HEK293 (cell line): ENCODE data around the gene GBF1.

Experiments
- CTCF ChIA-PET: fragments of 350-600 bp; formaldehyde crosslinking; extraction: SDS; loops from one replicate; lab custom pipeline; 2021; ENCODE audit warnings: antibody characterized with exemption; lab: Yijun Ruan, JAX
- POLR2A ChIA-PET: fragments of 300-600 bp; formaldehyde crosslinking; extraction: SDS; loops from one replicate; lab custom pipeline; 2020; ENCODE audit warnings: antibody characterized with exemption, inconsistent platforms; lab: Yijun Ruan, JAX
- H3K27ac ChIP-seq: fragments of 200-500 bp; sonication (Bioruptor generic); 2 replicates; pipeline ENCODE4 v1.5.1; 2014; ENCODE audit warnings: low read depth, low read length, control low read depth, inconsistent platforms; ENCODE audit errors: extremely low read depth
- H3K36me3 ChIP-seq, 2 experiments: fragments of 200-500 bp in 1 of 2; sonication (Bioruptor generic) in 1 of 2; 1 replicate in 1 of 2; 2 replicates in 1 of 2; pipeline ENCODE4 v1.5.1; 2014 to 2017; ENCODE audit warnings: inconsistent platforms in 2 of 2, low read length in 2 of 2; ENCODE audit not compliant: control insufficient read depth in 2 of 2, insufficient read depth in 1 of 2
- H3K4me1 ChIP-seq: fragments of 200-500 bp; sonication (Bioruptor generic); 2 replicates; pipeline ENCODE4 v1.5.1; 2014; ENCODE audit warnings: mild to moderate bottlenecking, low read length, inconsistent platforms; ENCODE audit not compliant: control insufficient read depth, insufficient read depth
- H3K4me3 ChIP-seq: 2 replicates; pipeline ENCODE4 v1.5.1; 2011; ENCODE audit warnings: low read depth, mild to moderate bottlenecking, control low read depth, low read length, moderate library complexity
- H3K9me3 ChIP-seq: fragments of 200-500 bp; sonication (Bioruptor generic); 2 replicates; pipeline ENCODE4 v1.5.1; 2014; ENCODE audit warnings: low read depth, low read length, inconsistent platforms; ENCODE audit not compliant: control insufficient read depth, insufficient read depth
- GLI4 ChIP-seq: fragments of 450-650 bp; formaldehyde crosslinking; IDR thresholded peaks from 2 replicates; pipeline ENCODE4 v1.5.1; 2016; ENCODE audit warnings: missing biosample characterization, missing genetic modification characterization
- PRDM1 ChIP-seq: fragments of 450-650 bp; formaldehyde crosslinking; IDR thresholded peaks from 2 replicates; pipeline ENCODE4; 2016; ENCODE audit warnings: missing biosample characterization, missing genetic modification characterization
- ZNF16 ChIP-seq: fragments of 450-650 bp; formaldehyde crosslinking; IDR thresholded peaks from 2 replicates; pipeline ENCODE4 v1.5.1; 2016; ENCODE audit warnings: low read depth, missing biosample characterization, missing genetic modification characterization
- ZNF26 ChIP-seq: fragments of 450-650 bp; formaldehyde crosslinking; IDR thresholded peaks from 2 replicates; pipeline ENCODE4 v1.5.1; 2016; ENCODE audit warnings: missing biosample characterization, missing genetic modification characterization
- ZNF530 ChIP-seq: fragments of 450-650 bp; formaldehyde crosslinking; IDR thresholded peaks from 2 replicates; pipeline ENCODE4 v1.5.1; 2016; ENCODE audit warnings: low read depth, missing biosample characterization, missing genetic modification characterization
- ZNF670 ChIP-seq: fragments of 450-650 bp; formaldehyde crosslinking; IDR thresholded peaks from 2 replicates; pipeline ENCODE4 v1.5.1; 2016; ENCODE audit warnings: missing biosample characterization, missing genetic modification characterization, low read depth
- ZNF768 ChIP-seq: fragments of 450-650 bp; formaldehyde crosslinking; IDR thresholded peaks from 2 replicates; pipeline ENCODE4 v1.5.1; 2018; ENCODE audit warnings: missing biosample characterization, mild to moderate bottlenecking, missing genetic modification characterization
- ZXDB ChIP-seq: fragments of 450-650 bp; formaldehyde crosslinking; IDR thresholded peaks from 2 replicates; pipeline ENCODE4 v1.5.1; 2016; ENCODE audit warnings: missing biosample characterization, missing genetic modification characterization
- TF ChIP-seq, protein P1 (sequence below): fragments of 450-650 bp; formaldehyde crosslinking; IDR thresholded peaks from 2 replicates; pipeline ENCODE4 v1.5.1; 2016; ENCODE audit warnings: missing biosample characterization, missing genetic modification characterization
- TF ChIP-seq, protein P2 (sequence below): fragments of 450-650 bp; formaldehyde crosslinking; conservative IDR thresholded peaks from 2 replicates; pipeline ENCODE4 v1.5.1; 2016; ENCODE audit warnings: low read depth, missing biosample characterization, missing genetic modification characterization
- TF ChIP-seq, protein P3 (sequence below): fragments of 450-650 bp; formaldehyde crosslinking; IDR thresholded peaks from 2 replicates; pipeline ENCODE4 v1.5.1; 2016; ENCODE audit warnings: missing biosample characterization, missing genetic modification characterization

GBF1 gene

GRCh38 chr10:102384606-102385429, 139.5 kb downstream of the GBF1 start (continued):
- TF ChIP-seq ZNF16 (tag by site-specific recombination) = no peak
- TF ChIP-seq, protein P1, sequence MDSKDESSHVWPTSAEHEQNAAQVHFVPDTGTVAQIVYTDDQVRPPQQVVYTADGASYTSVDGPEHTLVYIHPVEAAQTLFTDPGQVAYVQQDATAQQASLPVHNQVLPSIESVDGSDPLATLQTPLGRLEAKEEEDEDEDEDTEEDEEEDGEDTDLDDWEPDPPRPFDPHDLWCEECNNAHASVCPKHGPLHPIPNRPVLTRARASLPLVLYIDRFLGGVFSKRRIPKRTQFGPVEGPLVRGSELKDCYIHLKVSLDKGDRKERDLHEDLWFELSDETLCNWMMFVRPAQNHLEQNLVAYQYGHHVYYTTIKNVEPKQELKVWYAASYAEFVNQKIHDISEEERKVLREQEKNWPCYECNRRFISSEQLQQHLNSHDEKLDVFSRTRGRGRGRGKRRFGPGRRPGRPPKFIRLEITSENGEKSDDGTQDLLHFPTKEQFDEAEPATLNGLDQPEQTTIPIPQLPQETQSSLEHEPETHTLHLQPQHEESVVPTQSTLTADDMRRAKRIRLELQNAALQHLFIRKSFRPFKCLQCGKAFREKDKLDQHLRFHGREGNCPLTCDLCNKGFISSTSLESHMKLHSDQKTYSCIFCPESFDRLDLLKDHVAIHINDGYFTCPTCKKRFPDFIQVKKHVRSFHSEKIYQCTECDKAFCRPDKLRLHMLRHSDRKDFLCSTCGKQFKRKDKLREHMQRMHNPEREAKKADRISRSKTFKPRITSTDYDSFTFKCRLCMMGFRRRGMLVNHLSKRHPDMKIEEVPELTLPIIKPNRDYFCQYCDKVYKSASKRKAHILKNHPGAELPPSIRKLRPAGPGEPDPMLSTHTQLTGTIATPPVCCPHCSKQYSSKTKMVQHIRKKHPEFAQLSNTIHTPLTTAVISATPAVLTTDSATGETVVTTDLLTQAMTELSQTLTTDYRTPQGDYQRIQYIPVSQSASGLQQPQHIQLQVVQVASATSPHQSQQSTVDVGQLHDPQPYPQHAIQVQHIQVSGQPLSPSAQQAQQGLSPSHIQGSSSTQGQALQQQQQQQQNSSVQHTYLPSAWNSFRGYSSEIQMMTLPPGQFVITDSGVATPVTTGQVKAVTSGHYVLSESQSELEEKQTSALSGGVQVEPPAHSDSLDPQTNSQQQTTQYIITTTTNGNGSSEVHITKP = peak; percentile 97
- TF ChIP-seq ZXDB = no peak
- no peak for TF ChIP-seq GLI4 (tag by site-specific recombination)
- TF ChIP-seq, protein P2, sequence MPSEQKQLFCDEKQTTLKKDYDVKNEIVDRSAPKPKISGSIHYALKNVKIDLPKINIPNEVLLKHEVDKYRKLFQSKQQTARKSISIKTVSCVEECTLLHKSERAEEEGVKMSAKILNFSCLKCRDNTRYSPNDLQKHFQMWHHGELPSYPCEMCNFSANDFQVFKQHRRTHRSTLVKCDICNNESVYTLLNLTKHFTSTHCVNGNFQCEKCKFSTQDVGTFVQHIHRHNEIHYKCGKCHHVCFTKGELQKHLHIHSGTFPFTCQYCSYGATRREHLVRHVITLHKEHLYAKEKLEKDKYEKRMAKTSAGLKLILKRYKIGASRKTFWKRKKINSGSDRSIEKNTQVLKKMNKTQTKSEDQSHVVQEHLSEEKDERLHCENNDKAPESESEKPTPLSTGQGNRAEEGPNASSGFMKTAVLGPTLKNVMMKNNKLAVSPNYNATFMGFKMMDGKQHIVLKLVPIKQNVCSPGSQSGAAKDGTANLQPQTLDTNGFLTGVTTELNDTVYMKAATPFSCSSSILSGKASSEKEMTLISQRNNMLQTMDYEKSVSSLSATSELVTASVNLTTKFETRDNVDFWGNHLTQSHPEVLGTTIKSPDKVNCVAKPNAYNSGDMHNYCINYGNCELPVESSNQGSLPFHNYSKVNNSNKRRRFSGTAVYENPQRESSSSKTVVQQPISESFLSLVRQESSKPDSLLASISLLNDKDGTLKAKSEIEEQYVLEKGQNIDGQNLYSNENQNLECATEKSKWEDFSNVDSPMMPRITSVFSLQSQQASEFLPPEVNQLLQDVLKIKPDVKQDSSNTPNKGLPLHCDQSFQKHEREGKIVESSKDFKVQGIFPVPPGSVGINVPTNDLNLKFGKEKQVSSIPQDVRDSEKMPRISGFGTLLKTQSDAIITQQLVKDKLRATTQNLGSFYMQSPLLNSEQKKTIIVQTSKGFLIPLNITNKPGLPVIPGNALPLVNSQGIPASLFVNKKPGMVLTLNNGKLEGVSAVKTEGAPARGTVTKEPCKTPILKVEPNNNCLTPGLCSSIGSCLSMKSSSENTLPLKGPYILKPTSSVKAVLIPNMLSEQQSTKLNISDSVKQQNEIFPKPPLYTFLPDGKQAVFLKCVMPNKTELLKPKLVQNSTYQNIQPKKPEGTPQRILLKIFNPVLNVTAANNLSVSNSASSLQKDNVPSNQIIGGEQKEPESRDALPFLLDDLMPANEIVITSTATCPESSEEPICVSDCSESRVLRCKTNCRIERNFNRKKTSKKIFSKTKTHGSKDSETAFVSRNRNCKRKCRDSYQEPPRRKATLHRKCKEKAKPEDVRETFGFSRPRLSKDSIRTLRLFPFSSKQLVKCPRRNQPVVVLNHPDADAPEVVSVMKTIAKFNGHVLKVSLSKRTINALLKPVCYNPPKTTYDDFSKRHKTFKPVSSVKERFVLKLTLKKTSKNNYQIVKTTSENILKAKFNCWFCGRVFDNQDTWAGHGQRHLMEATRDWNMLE = 0 out of 2 replicates have a peak, but pooled peaks have one; percentile 19
- TF ChIP-seq, all 188 proteins: peak for 4

DNA sequence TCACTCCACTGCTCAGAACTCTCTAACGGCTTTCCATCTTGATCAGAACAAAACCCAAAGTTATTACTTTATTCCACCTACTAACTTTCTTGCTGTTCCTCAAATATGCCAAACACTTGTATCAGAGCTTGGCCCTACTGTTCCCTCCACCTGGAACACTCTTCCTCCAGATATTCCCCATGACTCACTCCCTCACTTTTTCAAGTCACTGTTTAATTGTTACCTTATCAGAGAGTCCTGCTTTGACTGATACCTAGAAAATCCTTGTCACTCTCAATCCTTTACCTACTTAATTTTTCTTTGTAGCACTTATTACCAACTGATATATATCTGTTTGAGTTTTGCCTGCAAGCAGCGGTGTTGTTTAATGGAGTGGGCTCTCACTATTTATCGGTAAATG, 144.6 kb downstream of the GBF1 start:
- Histone ChIP-seq H3K4me3 (no peak overlapping the region), H3K36me3 (no peaks in the 10 kb centered on the region), H3K27ac (no peak overlapping the region), H3K4me1 (0 out of 2 replicates have a peak, but pooled peaks cover under 1% of the 10 kb centered on the region), H3K9me3 (no peaks in the 10 kb centered on the region)
- TF ChIP-seq PRDM1 (peak; percentile 66), ZNF768 (tag by site-specific recombination) (no peak)
- ChIA-PET POLR2A (interaction anchor here (0.7 kb wide), 1 partner anchor 43 kb away, joined by 3 read pairs; no protein-coding TSS in a partner anchor), CTCF (interaction anchor here (0.7 to 3.0 kb wide), 4 partner anchors 10 to 221 kb away, joined by 3 to 25 read pairs (median 4); no protein-coding TSS in a partner anchor)

GRCh38 chr10:102392306-102392705, 147.0 kb downstream of the GBF1 start:
- Histone ChIP-seq H3K27ac (no peak overlapping the region), H3K9me3 (no peaks in the 10 kb centered on the region), H3K4me3 (no peak overlapping the region), H3K36me3 (peaks cover 0 to 4% of the 10 kb centered on the region in 2 experiments; a peak in 1 of 3 replicates), H3K4me1 (peaks cover 5% of the 10 kb centered on the region; the same call in 1 of the 2 replicates)
- POLR2A ChIA-PET = interaction anchor here (0.5 kb wide), 1 partner anchor 26 kb away, joined by 5 read pairs; no protein-coding TSS in a partner anchor
- CTCF ChIA-PET = interaction anchor here (0.7 to 3.4 kb wide), 7 partner anchors 9 to 191 kb away, joined by 3 to 41 read pairs (median 18); no protein-coding TSS in a partner anchor
- no peak for TF ChIP-seq ZNF670 (tag by site-specific recombination)
- TF ChIP-seq ZNF26 (tag by site-specific recombination) = no peak
- TF ChIP-seq, protein P3, sequence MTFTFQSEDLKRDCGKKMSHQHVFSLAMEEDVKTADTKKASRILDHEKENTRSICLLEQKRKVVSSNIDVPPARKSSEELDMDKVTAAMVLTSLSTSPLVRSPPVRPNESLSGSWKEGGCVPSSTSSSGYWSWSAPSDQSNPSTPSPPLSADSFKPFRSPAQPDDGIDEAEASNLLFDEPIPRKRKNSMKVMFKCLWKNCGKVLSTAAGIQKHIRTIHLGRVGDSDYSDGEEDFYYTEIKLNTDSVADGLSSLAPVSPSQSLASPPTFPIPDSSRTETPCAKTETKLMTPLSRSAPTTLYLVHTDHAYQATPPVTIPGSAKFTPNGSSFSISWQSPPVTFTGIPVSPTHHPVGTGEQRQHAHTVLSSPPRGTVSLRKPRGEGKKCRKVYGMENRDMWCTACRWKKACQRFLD (tag by site-specific recombination) = no peak
- no peak for TF ChIP-seq ZNF530 (tag by site-specific recombination)
